HCT116 (cell line): Measurements from ENCODE around the gene GPR180. TPM values are rescaled to one million over a fixed set of nuclear protein-coding genes. Genes with fewer than 3 reads are reported as not detected.

Experiments used
- ATAC-seq: fragments of 200-7000 bp; cut with Tn5 transposase; 2 replicates; pipeline ENCODE4 v1.9.1; 2020; ENCODE audit warnings: mild to moderate bottlenecking, moderate library complexity
- BruUV-seq: library from RNA; stranded (reverse); fragments of 400-500 nt; replicated peaks from 2 replicates; lab custom pipeline; 2021; lab: Mats Ljungman, UMichigan
- CTCF ChIA-PET: fragments of 300-600 bp; sonication (Branson Sonifier 250); formaldehyde crosslinking; loops from one replicate; lab custom pipeline; 2021; ENCODE audit warnings: antibody characterized with exemption; lab: Charles Lee
- POLR2A ChIA-PET: fragments of 300-600, 350-600 bp; sonication (Branson Sonifier 250); formaldehyde crosslinking; loops from one replicate; lab custom pipeline; 2021; ENCODE audit warnings: antibody characterized with exemption; lab: Charles Lee
- RAD21 ChIA-PET, 2 experiments: fragments of 300-600 bp; sonication (Branson Sonifier 250); formaldehyde crosslinking; loops; one replicate each; lab custom pipeline; 2023; ENCODE audit warnings: low total read pairs in 2 of 2; ENCODE audit not compliant: uncharacterized antibody in 2 of 2, unreplicated experiment in 2 of 2, low non-redundant PET in 1 of 2; lab: Charles Lee
- DNase-seq: peaks from one replicate; pipeline ENCODE4 v3.0.0-alpha.2; 2010; ENCODE audit warnings: low read depth, low spot score
- H2AFZ ChIP-seq: fragments of 200-600 bp; shearing (Covaris generic), sonication (generic); 2 replicates; pipeline ENCODE4 v1.6.1; 2017; ENCODE audit warnings: low read depth, mixed run types, mixed read lengths, antibody characterized with exemption, low read length; ENCODE audit not compliant: poor library complexity, severe bottlenecking
- H3K27ac ChIP-seq: 2 replicates; pipeline ENCODE4 v1.5.1; 2012; ENCODE audit warnings: low read depth, low read length
- H3K27me3 ChIP-seq: fragments of 200-600 bp; sonication (generic); 2 replicates; pipeline ENCODE4 v1.6.1; 2016; ENCODE audit warnings: mixed run types, low read length, mixed read lengths; ENCODE audit not compliant: insufficient read depth
- H3K36me3 ChIP-seq, 2 experiments: fragments of 200-500 bp in 1 of 2; fragments of 200-600 bp in 1 of 2; sonication (Bioruptor generic) in 1 of 2; sonication (generic) in 1 of 2; 2 replicates each; pipeline versions ENCODE4 v1.5.1 to v1.6.1; 2014 to 2016; ENCODE audit warnings: low read length in 2 of 2, inconsistent platforms in 1 of 2, mixed read lengths in 1 of 2, mixed run types in 1 of 2; ENCODE audit not compliant: insufficient read depth in 2 of 2, control insufficient read depth in 1 of 2
- H3K4me1 ChIP-seq, 2 experiments: fragments of 200-600 bp in 1 of 2; sonication (generic) in 1 of 2; 2 replicates each; pipeline versions ENCODE4 v1.5.1 to v1.6.1; 2012 to 2017; ENCODE audit warnings: low read length in 2 of 2, inconsistent platforms in 1 of 2, mild to moderate bottlenecking in 1 of 2, mixed read lengths in 1 of 2, mixed run types in 1 of 2, moderate library complexity in 1 of 2; ENCODE audit not compliant: insufficient read depth in 2 of 2, control insufficient read depth in 1 of 2
- H3K4me2 ChIP-seq: fragments of 200-600 bp; sonication (generic); 2 replicates; pipeline ENCODE4 v1.6.1; 2017; ENCODE audit warnings: mixed run types, low read length, mixed read lengths
- H3K4me3 ChIP-seq, 2 experiments: fragments of 200-600 bp in 1 of 2; sonication (generic) in 1 of 2; replicated peaks in 1 of 2; 2 replicates each; pipeline ENCODE4 v1.5.1; 2011 to 2016; ENCODE audit warnings: low read length in 2 of 2, control low read depth in 1 of 2, low read depth in 1 of 2, mild to moderate bottlenecking in 1 of 2, mixed read lengths in 1 of 2, mixed run types in 1 of 2
- H3K79me2 ChIP-seq: fragments of 200-600 bp; sonication (generic); 2 replicates; pipeline ENCODE4 v1.6.1; 2017; ENCODE audit warnings: mild to moderate bottlenecking, mixed run types, low read length, moderate library complexity, mixed read lengths; ENCODE audit not compliant: insufficient read depth
- H3K9ac ChIP-seq: fragments of 200-600 bp; sonication (generic); 2 replicates; pipeline ENCODE4 v1.6.1; 2016; ENCODE audit warnings: low read length, mixed read lengths
- H3K9me2 ChIP-seq: fragments of 200-600 bp; sonication (generic), shearing (Covaris generic); 2 replicates; pipeline ENCODE4 v1.6.1; 2017; ENCODE audit warnings: mixed run types, mild to moderate bottlenecking, moderate library complexity; ENCODE audit not compliant: insufficient read depth
- H3K9me3 ChIP-seq, 2 experiments: fragments of 200-500 bp in 1 of 2; fragments of 200-600 bp in 1 of 2; sonication (Bioruptor generic) in 1 of 2; sonication (generic) in 1 of 2; 2 replicates each; pipeline ENCODE4 v1.6.1; 2014 to 2017; ENCODE audit warnings: low read length in 2 of 2, mixed read lengths in 2 of 2, inconsistent platforms in 1 of 2, low read depth in 1 of 2, mild to moderate bottlenecking in 1 of 2, mixed run types in 1 of 2, moderate library complexity in 1 of 2; ENCODE audit not compliant: control insufficient read depth in 1 of 2, insufficient read depth in 1 of 2
- H4K20me1 ChIP-seq: fragments of 200-600 bp; sonication (generic), shearing (Covaris generic); 2 replicates; pipeline ENCODE4 v1.6.1; 2017; ENCODE audit warnings: mixed run types, mild to moderate bottlenecking, moderate library complexity; ENCODE audit not compliant: insufficient read depth
- CEBPB ChIP-seq: IDR thresholded peaks from 2 replicates; pipeline ENCODE4 v1.6.1; 2012; ENCODE audit warnings: low read depth
- EGR1 ChIP-seq: IDR thresholded peaks from 2 replicates; pipeline ENCODE4 v1.6.1; 2012; ENCODE audit warnings: low read depth
- FOSL1 ChIP-seq: IDR thresholded peaks from 2 replicates; pipeline ENCODE4 v1.6.1; 2012; ENCODE audit warnings: low read depth
- JUND ChIP-seq: IDR thresholded peaks from 2 replicates; pipeline ENCODE4 v1.6.1; 2012
- POLR2A ChIP-seq: IDR thresholded peaks from 2 replicates; pipeline ENCODE4 v1.7.0; 2011; ENCODE audit warnings: borderline replicate concordance; ENCODE audit not compliant: insufficient read depth, insufficient read length; ENCODE audit errors: extremely low read depth
- POLR2AphosphoS5 ChIP-seq: IDR thresholded peaks from 2 replicates; pipeline ENCODE4 v1.6.1; 2011; ENCODE audit warnings: mild to moderate bottlenecking, low read depth, low read length, moderate library complexity
- SRF ChIP-seq: IDR thresholded peaks from 2 replicates; pipeline ENCODE4 v1.6.1; 2012; ENCODE audit warnings: low read depth
- TCF7L2 ChIP-seq: IDR thresholded peaks from 2 replicates; pipeline ENCODE4 v1.7.0; 2011; ENCODE audit warnings: borderline replicate concordance, inconsistent platforms; ENCODE audit not compliant: insufficient read depth, insufficient read length; ENCODE audit errors: extremely low read depth
- ZNF274 ChIP-seq: fragments of 200-500 bp; sonication (Bioruptor generic); IDR thresholded peaks from 2 replicates; pipeline ENCODE4 v1.6.1; 2014; ENCODE audit warnings: mild to moderate bottlenecking, low read depth, low read length, inconsistent platforms
- intact Hi-C: fragments of 100-400 bp; cut with micrococcal nuclease; formaldehyde crosslinking; loops from 2 replicates; pipeline ENCODE4 v1.10.0; 2022
- total RNA-seq: library from RNA; stranded (reverse); gene quantifications from one replicate; pipeline ENCODE4 v1.2.1, GENCODE V29; 2021; ENCODE audit not compliant: unreplicated experiment
- TF ChIP-seq, protein P1 (sequence below): IDR thresholded peaks from 2 replicates; pipeline ENCODE4 v1.6.1; 2011; ENCODE audit warnings: mild to moderate bottlenecking, low read length, moderate library complexity; ENCODE audit not compliant: insufficient replicate concordance; ENCODE audit errors: extremely low read depth

The GPR180 gene
- total RNA-seq, 1 experiment from 2014 or later: 6.4 TPM

DNA sequence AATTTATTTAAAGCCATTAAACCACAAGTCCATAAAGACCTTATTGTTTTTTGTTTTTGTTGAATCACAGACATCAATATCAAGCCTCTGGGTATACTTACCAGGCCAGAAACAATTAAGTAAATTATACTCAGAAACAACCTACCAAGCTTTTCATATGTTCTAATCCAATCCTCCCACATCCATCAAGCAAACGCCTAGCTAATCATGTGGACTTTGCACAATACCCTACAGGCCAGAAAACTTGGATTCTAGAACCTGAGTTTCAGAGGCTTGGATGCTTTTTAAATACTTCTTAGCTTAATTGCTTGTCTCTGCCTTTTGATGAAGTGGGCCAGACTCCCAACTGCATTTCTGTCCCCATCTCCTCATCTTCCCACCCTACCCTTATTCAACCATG is 45.6 kb upstream of the GPR180 start:
- POLR2A ChIA-PET: no interaction called here
- TF ChIP-seq POLR2A (no peak), JUND (no peak), TCF7L2 (no peak)
- Histone ChIP-seq H4K20me1 (no peaks in the 10 kb centered on the region), H3K4me1 (no peaks in the 10 kb centered on the region), H3K27ac (no peak overlapping the region), H3K9ac (no peak overlapping the region), H3K4me3 (no peak overlapping the region), H3K9me2 (no peaks in the 10 kb centered on the region), H2AFZ (no peak overlapping the region), H3K36me3 (no peaks in the 10 kb centered on the region), H3K9me3 (no peaks in the 10 kb centered on the region), H3K79me2 (no peaks in the 10 kb centered on the region), H3K27me3 (no peaks in the 10 kb centered on the region), H3K4me2 (no peak overlapping the region)
- DNase-seq (no peak), ATAC-seq (no peak)
- CTCF ChIA-PET: no interaction called here
- BruUV-seq: no TSS peak
- intact Hi-C loops: no loop called here
- RAD21 ChIA-PET: no interaction called here

DNA sequence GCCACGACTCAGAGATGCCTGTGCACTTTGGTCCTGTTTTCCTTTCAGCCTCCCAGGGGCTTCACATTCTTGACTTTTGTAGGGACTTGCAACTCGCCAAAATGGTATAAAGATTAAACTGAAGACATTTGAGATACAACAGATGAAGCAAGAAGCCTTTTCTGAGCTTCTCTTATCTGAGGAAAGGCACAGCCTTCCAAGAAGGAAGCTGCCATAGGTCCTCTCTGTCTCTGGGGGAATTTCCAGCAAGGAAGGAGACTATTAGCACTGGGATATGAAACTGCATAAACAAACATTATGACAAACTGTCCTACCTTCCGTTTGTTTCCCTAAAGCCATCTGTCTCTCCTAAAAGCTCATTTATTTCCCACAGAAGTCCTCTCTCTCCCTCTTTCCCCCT is 45.0 kb upstream of the GPR180 start:
- ATAC-seq (no peak), DNase-seq (no peak)
- Histone ChIP-seq H3K4me1 (no peaks in the 10 kb centered on the region), H3K4me2 (no peak overlapping the region), H3K36me3 (no peaks in the 10 kb centered on the region), H3K9me3 (no peaks in the 10 kb centered on the region), H4K20me1 (no peaks in the 10 kb centered on the region), H3K9ac (no peak overlapping the region), H2AFZ (no peak overlapping the region), H3K27me3 (no peaks in the 10 kb centered on the region), H3K4me3 (no peak overlapping the region), H3K9me2 (no peaks in the 10 kb centered on the region), H3K27ac (no peak overlapping the region), H3K79me2 (no peaks in the 10 kb centered on the region)
- intact Hi-C loops: no loop called here
- TF ChIP-seq EGR1 (no peak), POLR2AphosphoS5 (no peak), ZNF274 (no peak), SRF (no peak), CEBPB (no peak), TCF7L2 (no peak), FOSL1 (no peak)
- TF ChIP-seq, protein P1, sequence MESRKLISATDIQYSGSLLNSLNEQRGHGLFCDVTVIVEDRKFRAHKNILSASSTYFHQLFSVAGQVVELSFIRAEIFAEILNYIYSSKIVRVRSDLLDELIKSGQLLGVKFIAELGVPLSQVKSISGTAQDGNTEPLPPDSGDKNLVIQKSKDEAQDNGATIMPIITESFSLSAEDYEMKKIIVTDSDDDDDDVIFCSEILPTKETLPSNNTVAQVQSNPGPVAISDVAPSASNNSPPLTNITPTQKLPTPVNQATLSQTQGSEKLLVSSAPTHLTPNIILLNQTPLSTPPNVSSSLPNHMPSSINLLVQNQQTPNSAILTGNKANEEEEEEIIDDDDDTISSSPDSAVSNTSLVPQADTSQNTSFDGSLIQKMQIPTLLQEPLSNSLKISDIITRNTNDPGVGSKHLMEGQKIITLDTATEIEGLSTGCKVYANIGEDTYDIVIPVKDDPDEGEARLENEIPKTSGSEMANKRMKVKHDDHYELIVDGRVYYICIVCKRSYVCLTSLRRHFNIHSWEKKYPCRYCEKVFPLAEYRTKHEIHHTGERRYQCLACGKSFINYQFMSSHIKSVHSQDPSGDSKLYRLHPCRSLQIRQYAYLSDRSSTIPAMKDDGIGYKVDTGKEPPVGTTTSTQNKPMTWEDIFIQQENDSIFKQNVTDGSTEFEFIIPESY: no peak
- ChIA-PET RAD21 (no interaction called here), POLR2A (no interaction called here), CTCF (no interaction called here)
- no TSS peak for BruUV-seq
